SK-N-MC (cell line): ENCODE measurements around the gene FLNB.

Source experiments
- DNase-seq: peaks from one replicate; pipeline ENCODE4 v3.0.0-alpha.2; 2011; ENCODE audit warnings: low read depth, low spot score
- H3K27ac ChIP-seq: fragments of 200-600 bp; sonication (generic); 2 replicates; pipeline ENCODE4 v1.5.1; 2016; ENCODE audit warnings: mixed run types
- H3K36me3 ChIP-seq: fragments of 200-600 bp; sonication (generic); 2 replicates; pipeline ENCODE4 v1.6.1; 2017; ENCODE audit warnings: antibody characterized with exemption, low read length, mixed read lengths; ENCODE audit not compliant: insufficient read depth
- H3K4me3 ChIP-seq: fragments of 200-600 bp; sonication (generic); 2 replicates; pipeline ENCODE4 v1.5.1; 2016
- H3K9ac ChIP-seq: fragments of 200-600 bp; sonication (generic); 2 replicates; pipeline ENCODE4 v1.8.0; 2017; ENCODE audit warnings: mixed run types, mixed read lengths; ENCODE audit not compliant: insufficient read length
- H3K9me3 ChIP-seq: fragments of 200-600 bp; sonication (generic); 2 replicates; pipeline ENCODE4 v1.6.1; 2017; ENCODE audit warnings: low read depth, mild to moderate bottlenecking, antibody characterized with exemption, low read length, moderate library complexity, mixed read lengths
- EZH2 ChIP-seq: fragments of 200-600 bp; sonication (generic); IDR thresholded peaks from one replicate; pipeline ENCODE4 v1.6.1; 2017; ENCODE audit warnings: antibody characterized with exemption
- FOXP2 ChIP-seq: optimal IDR thresholded peaks from 2 replicates; pipeline ENCODE3; 2011; ENCODE audit warnings: mild to moderate bottlenecking, moderate library complexity; ENCODE audit not compliant: insufficient read depth; ENCODE audit errors: extremely low read length, control extremely low read depth
- POLR2AphosphoS5 ChIP-seq: IDR thresholded peaks from 2 replicates; pipeline ENCODE4 v1.6.1; 2012; ENCODE audit warnings: mild to moderate bottlenecking, low read depth, low read length, borderline replicate concordance

Gene FLNB

DNA sequence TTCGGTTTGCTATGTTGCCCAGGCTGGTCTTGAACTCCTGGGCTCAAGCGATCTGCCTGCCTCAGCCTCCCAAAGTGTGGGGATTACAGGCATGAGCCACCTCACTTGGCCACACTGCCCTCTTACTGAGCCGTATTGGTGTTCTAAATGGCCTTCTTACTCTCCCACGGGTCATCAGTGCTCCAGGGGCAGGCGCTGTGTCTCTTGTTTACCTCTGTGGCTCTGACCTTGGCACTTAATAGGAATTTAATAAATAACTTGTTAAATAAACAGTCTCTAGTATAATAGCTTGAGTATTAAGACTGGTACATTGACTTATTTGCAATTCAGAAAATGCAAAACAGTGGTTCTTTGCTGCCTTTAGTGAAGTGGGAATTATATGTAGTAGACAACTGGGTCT lies 13.7 kb downstream of the FLNB start:
- Histone ChIP-seq H3K36me3 (no peaks in the 10 kb centered on the region), H3K27ac (no peak overlapping the region), H3K9ac (no peak overlapping the region), H3K9me3 (no peaks in the 10 kb centered on the region), H3K4me3 (no peak overlapping the region)
- TF ChIP-seq EZH2: no peak
- TF ChIP-seq POLR2AphosphoS5: no peak
- no peak for TF ChIP-seq FOXP2
- no peak for DNase-seq

DNA sequence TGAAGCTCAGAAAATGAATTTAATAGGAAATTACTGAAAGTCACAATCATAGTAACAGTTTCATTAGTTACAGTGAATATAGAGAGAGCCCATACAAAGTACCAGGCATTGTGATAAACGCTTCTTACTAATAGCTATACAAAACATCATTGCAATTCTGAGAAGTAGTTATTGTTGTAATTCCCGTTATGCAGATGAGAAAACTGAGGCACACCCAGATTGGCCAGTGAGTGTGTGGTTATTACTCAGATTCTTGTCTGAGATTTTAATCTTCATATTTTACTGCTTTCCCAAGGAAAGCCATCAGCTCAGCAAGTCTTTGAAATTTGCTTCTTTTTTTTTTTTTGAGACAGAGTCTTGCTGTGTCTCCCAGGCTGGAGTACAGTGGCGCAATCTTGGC lies 14.3 kb downstream of the FLNB start:
- Histone ChIP-seq H3K36me3 (no peaks in the 10 kb centered on the region), H3K9ac (no peak overlapping the region), H3K4me3 (no peak overlapping the region), H3K9me3 (no peaks in the 10 kb centered on the region), H3K27ac (no peak overlapping the region)
- TF ChIP-seq FOXP2 (no peak), EZH2 (no peak), POLR2AphosphoS5 (no peak)
- no peak for DNase-seq

DNA sequence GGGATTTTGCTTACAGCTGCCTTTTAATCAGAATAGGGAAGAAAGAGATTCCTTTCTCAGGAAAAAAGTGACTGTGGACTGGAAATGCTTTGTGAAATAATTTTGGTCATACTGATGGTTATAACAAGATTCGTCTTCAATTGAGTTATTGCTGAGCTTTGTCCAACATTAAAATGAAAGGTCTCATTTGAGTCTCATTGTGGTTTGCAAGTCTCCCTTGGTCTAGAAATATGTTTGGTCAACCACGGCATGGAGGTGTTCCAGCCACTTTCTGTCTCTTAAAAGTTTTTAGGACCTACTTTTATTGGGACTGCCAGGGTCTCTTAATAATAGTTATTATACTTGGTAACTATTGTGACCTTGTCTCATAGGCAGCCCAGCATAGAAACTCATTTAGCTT lies 15.3 kb downstream of the FLNB start:
- no peak for DNase-seq
- Histone ChIP-seq H3K36me3 (no peaks in the 10 kb centered on the region), H3K9me3 (no peaks in the 10 kb centered on the region), H3K9ac (no peak overlapping the region), H3K4me3 (no peak overlapping the region), H3K27ac (no peak overlapping the region)
- TF ChIP-seq POLR2AphosphoS5 (no peak), EZH2 (no peak), FOXP2 (no peak)

DNA sequence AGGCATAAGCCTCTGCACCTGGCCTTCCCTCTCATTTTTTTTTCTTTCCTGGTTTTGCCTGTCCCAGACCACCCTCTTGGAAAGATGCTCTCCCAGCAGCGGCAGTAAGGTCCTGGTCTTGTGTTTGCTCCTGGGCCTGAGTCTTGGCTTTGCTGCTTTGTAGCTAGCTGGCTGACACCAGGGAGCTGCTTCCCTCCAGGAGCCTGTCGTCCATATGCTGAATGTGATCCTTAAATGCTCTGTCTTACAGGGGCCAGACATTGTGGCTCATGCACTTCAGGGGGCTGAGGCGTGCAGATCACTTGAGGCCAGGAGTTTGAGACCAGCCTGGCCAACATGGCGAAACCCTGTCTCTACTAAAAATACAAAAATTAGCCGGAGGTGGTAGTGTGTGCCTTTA lies 17.2 kb downstream of the FLNB start:
- no peak for DNase-seq
- TF ChIP-seq FOXP2: no peak
- TF ChIP-seq EZH2: no peak
- no peak for TF ChIP-seq POLR2AphosphoS5
- no peak overlapping the region for H3K9ac ChIP-seq
- no peak overlapping the region for H3K4me3 ChIP-seq
- H3K27ac ChIP-seq: no peak overlapping the region
- no peaks in the 10 kb centered on the region for H3K36me3 ChIP-seq
- H3K9me3 ChIP-seq: no peaks in the 10 kb centered on the region

DNA sequence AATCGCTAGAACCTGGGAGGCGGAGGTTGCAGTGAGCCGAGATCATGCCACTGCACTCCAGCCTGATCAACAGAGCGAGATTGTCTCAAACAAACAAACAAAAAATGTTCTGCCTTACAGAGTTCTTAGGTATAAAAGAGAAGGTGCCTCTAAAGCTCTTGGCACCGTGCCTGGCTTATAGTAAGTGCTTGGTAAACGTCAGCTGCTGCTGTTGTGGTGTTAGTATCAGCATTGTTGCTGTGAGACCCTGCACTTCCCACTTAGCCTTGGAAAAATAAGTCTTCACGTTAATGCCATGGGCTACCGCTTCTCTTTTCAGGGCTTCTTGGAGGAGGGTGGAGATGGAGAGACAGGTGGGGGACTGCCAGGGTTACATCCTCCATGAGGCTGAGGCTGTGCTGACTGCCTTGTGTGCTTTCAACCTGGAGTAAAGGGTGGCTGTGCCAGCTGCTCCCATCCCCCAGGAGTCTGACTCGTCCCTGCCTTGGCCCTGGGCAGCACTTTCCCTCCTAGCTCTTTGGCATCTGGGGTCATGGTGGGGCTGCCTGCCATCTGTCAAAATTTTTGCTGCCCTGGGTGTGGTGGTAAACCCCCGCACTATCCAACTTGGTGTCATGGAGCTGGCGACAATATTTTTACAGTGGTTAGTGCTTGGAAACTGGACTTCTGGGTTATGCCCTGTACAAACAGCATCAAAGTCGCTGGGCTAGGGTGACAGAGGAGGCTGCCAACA lies 17.8 kb downstream of the FLNB start:
- TF ChIP-seq FOXP2: no peak
- TF ChIP-seq EZH2: no peak
- no peak for TF ChIP-seq POLR2AphosphoS5
- Histone ChIP-seq H3K36me3 (no peaks in the 10 kb centered on the region), H3K9me3 (no peaks in the 10 kb centered on the region), H3K4me3 (no peak overlapping the region), H3K9ac (no peak overlapping the region), H3K27ac (no peak overlapping the region)
- DNase-seq: no peak

DNA sequence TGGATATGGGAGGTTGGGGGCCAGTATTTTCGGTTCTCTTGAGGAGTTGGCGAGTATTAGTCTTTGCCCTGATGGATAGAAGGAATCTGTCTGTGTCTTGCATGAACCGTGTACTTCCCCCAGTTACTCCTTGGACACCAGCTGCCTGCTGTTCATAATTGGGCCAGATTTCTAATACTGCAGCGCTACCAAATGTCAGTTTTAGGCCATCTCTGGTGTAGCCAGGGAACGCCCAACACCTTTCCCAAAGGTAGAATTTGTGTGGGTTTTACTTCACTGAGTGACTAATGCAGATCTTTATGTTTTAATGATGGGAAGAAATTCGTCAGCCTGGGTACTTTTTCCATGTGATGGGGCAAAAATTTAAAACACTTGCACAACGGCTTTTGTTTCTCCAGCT lies 18.4 kb downstream of the FLNB start:
- no peak overlapping the region for H3K27ac ChIP-seq

DNA sequence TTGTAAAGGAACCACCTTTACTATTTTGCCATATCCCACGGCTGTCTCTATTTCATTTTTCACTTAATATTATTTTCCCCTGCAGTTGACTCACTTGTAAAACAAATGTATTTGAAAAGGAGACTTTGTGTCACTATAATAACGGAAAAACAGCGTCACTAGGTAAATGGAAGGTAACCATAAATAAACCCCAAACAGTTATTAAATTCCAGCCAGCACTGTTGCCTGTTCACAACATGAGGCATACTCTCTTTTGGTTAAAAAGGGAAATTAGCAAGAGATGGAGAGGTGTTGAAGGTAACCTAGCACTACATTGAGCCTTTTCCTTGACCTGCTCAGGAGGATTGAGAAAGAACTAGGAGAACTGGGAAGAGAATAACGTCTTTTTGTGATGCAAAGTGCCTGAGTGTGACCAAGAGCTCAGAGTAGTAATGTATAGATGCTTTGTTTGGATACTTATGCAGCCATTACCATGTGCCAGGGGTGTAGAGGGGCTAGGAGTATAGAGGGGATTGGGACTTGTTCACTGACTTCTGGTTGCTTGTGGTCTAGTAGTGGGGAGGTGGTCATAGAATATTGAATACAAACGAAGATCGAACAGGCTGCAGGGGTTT lies 19.6 kb downstream of the FLNB start:
- TF ChIP-seq EZH2 (no peak), POLR2AphosphoS5 (no peak), FOXP2 (no peak)
- Histone ChIP-seq H3K9me3 (no peaks in the 10 kb centered on the region), H3K36me3 (no peaks in the 10 kb centered on the region), H3K9ac (no peak overlapping the region), H3K27ac (no peak overlapping the region), H3K4me3 (no peak overlapping the region)
- no peak for DNase-seq

More for the DNA sequence above, 18.4 kb downstream of the FLNB start:
- TF ChIP-seq EZH2 (no peak), FOXP2 (no peak), POLR2AphosphoS5 (no peak)
- no peak for DNase-seq
- Histone ChIP-seq H3K9ac (no peak overlapping the region), H3K36me3 (no peaks in the 10 kb centered on the region), H3K4me3 (no peak overlapping the region), H3K9me3 (no peaks in the 10 kb centered on the region)

DNA sequence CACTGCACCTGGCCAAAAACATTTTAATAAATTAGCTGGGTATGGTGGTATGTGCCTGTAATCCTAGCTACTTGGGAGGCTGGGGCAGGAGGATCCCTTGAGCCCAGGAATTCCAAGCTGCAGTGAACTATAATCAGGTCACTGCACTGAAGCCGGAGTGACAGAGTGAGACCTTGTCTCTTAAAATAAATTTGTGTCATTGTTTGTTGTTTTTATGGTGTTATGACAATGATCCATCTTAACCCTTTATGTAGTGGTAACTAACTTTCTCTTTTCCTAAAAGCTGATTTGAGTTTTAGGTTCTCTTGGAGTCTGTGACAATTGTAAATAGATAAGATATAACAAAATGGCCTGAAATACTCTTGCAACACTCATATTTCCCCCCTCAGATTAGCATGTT lies 20.7 kb downstream of the FLNB start:
- no peak for TF ChIP-seq FOXP2
- no peak for TF ChIP-seq POLR2AphosphoS5
- no peak for TF ChIP-seq EZH2
- H3K27ac ChIP-seq: no peak overlapping the region
- no peak for DNase-seq
- no peak overlapping the region for H3K9ac ChIP-seq
- no peaks in the 10 kb centered on the region for H3K36me3 ChIP-seq
- no peak overlapping the region for H3K4me3 ChIP-seq
- H3K9me3 ChIP-seq: no peaks in the 10 kb centered on the region
